ENCODE results near the gene DFFB. TPM values are rescaled to one million over a fixed set of nuclear protein-coding genes. Genes with fewer than 3 reads are reported as not detected.
A peak's percentile ranks its signal among the peaks of the same experiment; 100 is the strongest.

DFFB gene
- total and polyA plus RNA-seq, 9 of the 15 experiments (the other 6 are each of a cell fraction or from before 2014, with no cell fraction given) = 2.3 to 15.8 (median 11.5) TPM

DNA sequence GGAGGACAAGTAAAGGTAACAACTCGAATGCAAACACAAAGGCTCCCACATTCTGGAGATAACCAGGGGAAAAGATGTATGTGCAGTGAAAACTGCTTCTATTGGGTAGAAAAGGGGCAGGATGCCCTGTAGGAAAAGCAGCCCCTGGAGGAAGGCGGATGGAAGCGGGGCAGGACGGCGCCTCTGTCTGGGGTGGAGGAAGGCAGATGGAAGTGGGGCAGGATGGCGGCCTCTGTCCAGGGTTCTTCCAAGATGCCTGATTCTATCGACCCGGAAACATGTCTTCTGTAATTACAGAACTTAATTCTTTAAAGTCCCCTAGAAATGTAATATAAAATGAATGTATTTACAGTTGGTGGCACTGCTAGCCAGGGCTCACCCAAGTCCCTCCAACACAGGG, 37.0 kb upstream of the DFFB start (continued):
- TF ChIP-seq, protein P1, sequence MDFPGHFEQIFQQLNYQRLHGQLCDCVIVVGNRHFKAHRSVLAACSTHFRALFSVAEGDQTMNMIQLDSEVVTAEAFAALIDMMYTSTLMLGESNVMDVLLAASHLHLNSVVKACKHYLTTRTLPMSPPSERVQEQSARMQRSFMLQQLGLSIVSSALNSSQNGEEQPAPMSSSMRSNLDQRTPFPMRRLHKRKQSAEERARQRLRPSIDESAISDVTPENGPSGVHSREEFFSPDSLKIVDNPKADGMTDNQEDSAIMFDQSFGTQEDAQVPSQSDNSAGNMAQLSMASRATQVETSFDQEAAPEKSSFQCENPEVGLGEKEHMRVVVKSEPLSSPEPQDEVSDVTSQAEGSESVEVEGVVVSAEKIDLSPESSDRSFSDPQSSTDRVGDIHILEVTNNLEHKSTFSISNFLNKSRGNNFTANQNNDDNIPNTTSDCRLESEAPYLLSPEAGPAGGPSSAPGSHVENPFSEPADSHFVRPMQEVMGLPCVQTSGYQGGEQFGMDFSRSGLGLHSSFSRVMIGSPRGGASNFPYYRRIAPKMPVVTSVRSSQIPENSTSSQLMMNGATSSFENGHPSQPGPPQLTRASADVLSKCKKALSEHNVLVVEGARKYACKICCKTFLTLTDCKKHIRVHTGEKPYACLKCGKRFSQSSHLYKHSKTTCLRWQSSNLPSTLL (IDR thresholded peaks at IDR 0.05) = no peak
- TF ChIP-seq ZNF668 (CRISPR knock-in tag; IDR thresholded peaks at IDR 0.05) (no peak), POLR2B (IDR thresholded peaks at IDR 0.05; ENCODE audit: low read depth, partially characterized antibody) (no peak)

DNA sequence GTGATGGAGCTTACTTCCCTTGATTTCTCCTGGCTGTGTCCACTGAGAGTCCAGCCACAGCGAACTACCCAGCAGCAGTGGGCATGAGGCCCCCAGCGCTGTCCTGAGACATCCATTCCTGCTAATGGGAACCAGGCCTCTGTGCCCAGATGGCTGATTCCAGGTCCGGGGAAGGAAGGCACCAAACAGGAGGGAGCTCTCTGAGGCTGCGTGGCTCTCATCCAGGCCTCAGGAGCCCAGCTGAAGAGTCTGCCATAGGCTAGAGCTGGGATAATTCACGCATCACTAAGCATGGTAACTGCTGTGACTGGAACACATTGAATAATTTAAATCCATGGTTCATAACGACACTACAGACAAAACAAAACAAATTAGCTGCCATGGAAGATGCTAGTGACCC, 36.3 kb upstream of the DFFB start:
- BruUV-seq (replicated peaks) = no TSS peak
- in situ Hi-C loops (cut with MboI) = no loop called here
- ChIA-PET POLR2A (interaction anchor here (0.5 to 0.8 kb wide), 3 partner anchors 44 to 294 kb away, joined by 3 read pairs; no protein-coding TSS in a partner anchor), CTCF (ENCODE audit: low intra/inter-chr PET ratio) (no interaction called here)
- 82% methylated on average over 6 of the region's 6 CpGs for WGBS (ENCODE audit: insufficient coverage, low coverage, missing lambda C conversion rate)
- intact Hi-C loops (cut with micrococcal nuclease) = no loop called here
- H4K20me1 ChIP-seq (replicated peaks; ENCODE audit: control insufficient read depth, insufficient read depth, low read length) = no peaks in the 10 kb centered on the region
- no peak overlapping the region for H3K4me3 ChIP-seq
- peaks cover 7% of the 10 kb centered on the region for H3K9me1 ChIP-seq (ENCODE audit: control insufficient read depth, insufficient read depth, low read length)
- H3K27ac ChIP-seq (ENCODE audit: extremely low read depth, low read depth, low read length) = no peak overlapping the region
- H3K9ac ChIP-seq (ENCODE audit: insufficient read depth in 1 of 2, low read depth in 2 of 2, low read length in 2 of 2) = peak overlapping the region in 1 of 2 experiments; percentile 29; a peak in 1 of 4 replicates
- FAIRE-seq (no peak), DNase-seq (ENCODE audit: extremely low read depth in 1 of 4, low spot score in 3 of 4) (no peak), ATAC-seq (no peak)
- no peak overlapping the region for H2AFZ ChIP-seq (ENCODE audit: low read depth, low read length)
- H3K27me3 ChIP-seq (ENCODE audit: control insufficient read depth in 2 of 2, insufficient read depth in 2 of 2, low read length in 2 of 2) = no peaks in the 10 kb centered on the region
- no peak overlapping the region for H3K4me2 ChIP-seq (ENCODE audit: insufficient read depth, low read length)
- H3K9me3 ChIP-seq (replicated peaks; ENCODE audit: control insufficient read depth, insufficient read depth, low read depth, low read length) = no peaks in the 10 kb centered on the region
- H3K4me1 ChIP-seq (replicated peaks in 1 of 2; ENCODE audit: control insufficient read depth in 2 of 2, insufficient read depth in 2 of 2, low read length in 2 of 2) = peaks cover 7 to 33% of the 10 kb centered on the region in 2 experiments; a peak in 4 of 5 replicates
- H3K36me3 ChIP-seq (ENCODE audit: control insufficient read depth, insufficient read depth, low read length) = peaks cover 54% of the 10 kb centered on the region; the same call in 2 of the 3 replicates
- TF ChIP-seq, protein P2, sequence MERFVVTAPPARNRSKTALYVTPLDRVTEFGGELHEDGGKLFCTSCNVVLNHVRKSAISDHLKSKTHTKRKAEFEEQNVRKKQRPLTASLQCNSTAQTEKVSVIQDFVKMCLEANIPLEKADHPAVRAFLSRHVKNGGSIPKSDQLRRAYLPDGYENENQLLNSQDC (CRISPR knock-in tag; IDR thresholded peaks at IDR 0.05) = no peak
- TF ChIP-seq, protein P3, sequence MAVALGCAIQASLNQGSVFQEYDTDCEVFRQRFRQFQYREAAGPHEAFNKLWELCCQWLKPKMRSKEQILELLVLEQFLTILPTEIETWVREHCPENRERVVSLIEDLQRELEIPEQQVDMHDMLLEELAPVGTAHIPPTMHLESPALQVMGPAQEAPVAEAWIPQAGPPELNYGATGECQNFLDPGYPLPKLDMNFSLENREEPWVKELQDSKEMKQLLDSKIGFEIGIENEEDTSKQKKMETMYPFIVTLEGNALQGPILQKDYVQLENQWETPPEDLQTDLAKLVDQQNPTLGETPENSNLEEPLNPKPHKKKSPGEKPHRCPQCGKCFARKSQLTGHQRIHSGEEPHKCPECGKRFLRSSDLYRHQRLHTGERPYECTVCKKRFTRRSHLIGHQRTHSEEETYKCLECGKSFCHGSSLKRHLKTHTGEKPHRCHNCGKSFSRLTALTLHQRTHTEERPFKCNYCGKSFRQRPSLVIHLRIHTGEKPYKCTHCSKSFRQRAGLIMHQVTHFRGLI (CRISPR knock-in tag; IDR thresholded peaks at IDR 0.05) = no peak
- no peak for TF ChIP-seq CEBPB (tag; IDR thresholded peaks at IDR 0.05)
- no peak for TF ChIP-seq ZNF583 (CRISPR knock-in tag; IDR thresholded peaks at IDR 0.05)
- TF ChIP-seq BRF1 (IDR thresholded peaks at IDR 0.05; ENCODE audit: borderline replicate concordance, extremely low read depth, insufficient read length) = no peak
- no peak for TF ChIP-seq MAFK (IDR thresholded peaks at IDR 0.05; ENCODE audit: low read length)
- TF ChIP-seq, protein P4, sequence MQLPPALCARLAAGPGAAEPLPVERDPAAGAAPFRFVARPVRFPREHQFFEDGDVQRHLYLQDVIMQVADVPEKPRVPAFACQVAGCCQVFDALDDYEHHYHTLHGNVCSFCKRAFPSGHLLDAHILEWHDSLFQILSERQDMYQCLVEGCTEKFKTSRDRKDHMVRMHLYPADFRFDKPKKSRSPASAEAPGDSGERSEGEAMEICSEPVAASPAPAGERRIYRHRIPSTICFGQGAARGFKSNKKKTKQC (CRISPR knock-in tag; IDR thresholded peaks at IDR 0.05) = no peak
- TF ChIP-seq, protein P5, sequence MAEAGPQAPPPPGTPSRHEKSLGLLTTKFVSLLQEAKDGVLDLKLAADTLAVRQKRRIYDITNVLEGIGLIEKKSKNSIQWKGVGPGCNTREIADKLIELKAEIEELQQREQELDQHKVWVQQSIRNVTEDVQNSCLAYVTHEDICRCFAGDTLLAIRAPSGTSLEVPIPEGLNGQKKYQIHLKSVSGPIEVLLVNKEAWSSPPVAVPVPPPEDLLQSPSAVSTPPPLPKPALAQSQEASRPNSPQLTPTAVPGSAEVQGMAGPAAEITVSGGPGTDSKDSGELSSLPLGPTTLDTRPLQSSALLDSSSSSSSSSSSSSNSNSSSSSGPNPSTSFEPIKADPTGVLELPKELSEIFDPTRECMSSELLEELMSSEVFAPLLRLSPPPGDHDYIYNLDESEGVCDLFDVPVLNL (CRISPR knock-in tag; IDR thresholded peaks at IDR 0.05; ENCODE audit: low read depth) = no peak
- TF ChIP-seq MBD2 (IDR thresholded peaks at IDR 0.05; ENCODE audit: borderline replicate concordance, low read depth) = no peak
- no peak for TF ChIP-seq ZNF707 (CRISPR knock-in tag; conservative IDR thresholded peaks at IDR 0.05)
- TF ChIP-seq, protein P6, sequence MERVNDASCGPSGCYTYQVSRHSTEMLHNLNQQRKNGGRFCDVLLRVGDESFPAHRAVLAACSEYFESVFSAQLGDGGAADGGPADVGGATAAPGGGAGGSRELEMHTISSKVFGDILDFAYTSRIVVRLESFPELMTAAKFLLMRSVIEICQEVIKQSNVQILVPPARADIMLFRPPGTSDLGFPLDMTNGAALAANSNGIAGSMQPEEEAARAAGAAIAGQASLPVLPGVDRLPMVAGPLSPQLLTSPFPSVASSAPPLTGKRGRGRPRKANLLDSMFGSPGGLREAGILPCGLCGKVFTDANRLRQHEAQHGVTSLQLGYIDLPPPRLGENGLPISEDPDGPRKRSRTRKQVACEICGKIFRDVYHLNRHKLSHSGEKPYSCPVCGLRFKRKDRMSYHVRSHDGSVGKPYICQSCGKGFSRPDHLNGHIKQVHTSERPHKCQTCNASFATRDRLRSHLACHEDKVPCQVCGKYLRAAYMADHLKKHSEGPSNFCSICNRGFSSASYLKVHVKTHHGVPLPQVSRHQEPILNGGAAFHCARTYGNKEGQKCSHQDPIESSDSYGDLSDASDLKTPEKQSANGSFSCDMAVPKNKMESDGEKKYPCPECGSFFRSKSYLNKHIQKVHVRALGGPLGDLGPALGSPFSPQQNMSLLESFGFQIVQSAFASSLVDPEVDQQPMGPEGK (CRISPR knock-in tag; IDR thresholded peaks at IDR 0.05; ENCODE audit: borderline replicate concordance) = no peak
- H3K79me2 ChIP-seq (ENCODE audit: control insufficient read depth, insufficient read depth, low read length) = no peaks in the 10 kb centered on the region

All from K562 (cell line).